Measurements from ENCODE around the gene BTRC.
"Not testable (repeated sequence)": the region's sequence is repeated elsewhere in the genome, so short reads cannot be mapped to it uniquely, and the experiment has no call there.

Gene BTRC

GRCh38 chr10:101388676-101389276, 34.8 kb downstream of the BTRC start:
- no peak for DNase-seq

- DNase-seq, result not testable (repeated sequence)
These were observed 35.6 kb downstream of the BTRC start for GRCh38 chr10:101389532-101389931.

DNA sequence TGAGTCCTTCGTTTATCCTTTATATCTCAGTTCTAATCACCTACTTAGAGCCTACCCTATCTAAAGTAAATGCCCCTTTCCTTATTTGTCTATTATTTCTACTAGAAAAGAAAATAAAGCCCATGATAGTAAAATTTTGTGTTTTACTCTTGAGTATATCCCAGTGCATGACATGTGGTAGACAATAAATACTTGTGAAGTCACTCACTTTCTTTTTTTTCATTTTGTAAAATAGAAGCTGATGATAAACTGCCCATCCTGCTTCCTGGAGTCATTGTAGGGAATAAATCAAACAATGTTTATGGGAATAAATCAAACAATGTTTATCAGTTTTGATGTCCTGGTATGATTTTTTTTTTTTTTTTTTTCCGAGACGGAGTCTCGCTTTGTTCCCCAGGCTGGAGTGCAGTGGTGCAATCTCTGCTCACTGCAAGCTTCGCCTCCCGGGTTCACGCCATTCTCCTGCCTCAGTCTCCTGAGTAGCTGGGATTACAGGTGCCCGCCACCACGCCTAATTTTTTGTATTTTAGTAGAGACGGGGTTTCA, 36.1 kb downstream of the BTRC start:
- DNase-seq, result no peak

- no peak for DNase-seq
These were observed 39.4 kb downstream of the BTRC start for GRCh38 chr10:101393378-101393777.

DNA sequence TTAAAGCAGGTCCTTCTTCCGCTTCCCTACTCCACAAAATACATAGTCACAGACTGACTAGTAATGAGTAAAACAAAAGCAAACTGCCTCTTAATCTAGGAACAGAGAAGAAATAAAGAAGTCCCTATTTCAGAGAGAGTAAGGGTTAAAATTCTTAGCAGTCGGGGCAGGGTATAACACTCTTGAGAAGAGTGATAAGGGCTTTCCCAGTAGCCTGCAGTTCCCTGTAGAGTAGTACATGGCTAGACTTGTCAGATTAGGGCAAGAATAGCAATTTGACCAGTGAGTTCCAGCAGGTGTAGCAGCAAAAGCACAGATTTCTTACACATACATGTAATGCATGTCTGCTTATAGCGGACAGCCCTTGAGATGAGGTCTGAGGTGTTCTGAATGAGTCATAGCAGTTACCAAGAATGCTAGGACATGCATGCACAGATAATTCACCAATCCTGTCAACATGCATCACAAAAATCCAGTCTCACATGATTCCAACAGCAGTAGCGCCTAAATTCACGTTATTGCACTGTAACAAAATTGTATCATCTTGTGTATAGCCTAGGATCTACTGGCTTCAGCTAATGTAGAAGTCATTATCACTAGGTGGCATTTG, 40.7 kb downstream of the BTRC start:
- no peak for DNase-seq

DNA sequence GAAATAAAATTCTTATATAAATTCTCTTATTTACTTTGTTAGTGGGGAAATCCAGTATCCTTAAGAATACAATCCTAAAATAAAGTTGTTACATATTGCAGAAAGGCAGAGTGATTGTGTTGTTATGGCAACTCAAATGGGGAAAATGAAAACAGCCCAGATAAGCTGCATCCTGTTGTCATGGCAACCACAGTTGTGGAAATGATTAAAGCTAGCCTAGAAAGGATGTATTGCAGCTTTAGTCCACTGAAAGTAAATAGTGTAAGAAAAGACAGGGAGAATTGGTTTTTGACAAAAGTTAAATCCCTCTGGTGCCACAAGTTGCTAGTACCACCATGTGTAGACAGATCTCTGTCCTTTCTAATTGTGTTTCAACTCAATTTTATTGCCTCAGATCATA, 43.2 kb downstream of the BTRC start:
- peak; percentile 10 for DNase-seq

GRCh38 chr10:101400585-101400984, 46.6 kb downstream of the BTRC start:
- no peak for DNase-seq

GRCh38 chr10:101402711-101403110, 48.7 kb downstream of the BTRC start:
- DNase-seq, result no peak

DNA sequence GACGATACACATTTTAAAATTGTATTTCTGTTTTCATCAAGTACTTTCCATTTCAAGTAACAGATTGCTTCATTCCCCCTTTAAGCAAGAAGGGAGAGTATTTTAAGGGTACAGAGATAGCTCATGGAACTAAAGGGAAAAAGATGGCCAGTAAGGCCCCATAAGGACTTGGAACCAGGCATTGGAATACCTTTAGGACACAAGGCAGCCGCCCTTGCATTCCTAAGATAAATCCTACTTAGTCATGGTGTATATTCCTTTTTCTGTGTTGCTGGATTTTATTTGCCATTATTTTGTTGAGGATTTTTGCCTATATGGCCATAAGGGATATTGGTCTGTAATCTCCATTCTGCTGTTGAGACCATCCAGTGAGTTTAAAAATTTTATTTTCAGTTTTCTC, 49.2 kb downstream of the BTRC start:
- DNase-seq, result no peak

- DNase-seq, result no peak
These were observed 51.0 kb downstream of the BTRC start for GRCh38 chr10:101405001-101405400.

- no peak for DNase-seq
These were observed 57.6 kb downstream of the BTRC start for GRCh38 chr10:101411598-101411997.

DNA sequence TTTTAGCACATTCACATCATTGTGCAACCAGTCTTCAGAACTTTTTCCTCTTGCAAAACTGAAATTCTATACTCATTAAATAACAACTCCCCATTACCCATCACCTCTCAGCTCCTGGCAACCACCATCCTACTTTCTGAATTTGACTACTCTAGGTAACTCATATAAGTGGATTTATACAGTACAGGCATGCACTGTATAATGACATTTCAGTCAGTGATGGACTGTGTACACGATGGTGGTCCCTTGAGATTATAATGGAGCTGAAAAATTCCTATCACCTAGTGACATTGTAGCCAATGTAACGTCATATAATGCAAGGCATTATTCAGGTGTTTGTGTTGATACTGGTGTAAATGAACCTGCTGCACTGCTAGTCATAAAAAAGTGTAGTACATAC, 60.1 kb downstream of the BTRC start:
- DNase-seq, result no peak

GRCh38 chr10:101415884-101416283, 61.9 kb downstream of the BTRC start:
- no peak for DNase-seq

GRCh38 chr10:101421967-101422366, 68.0 kb downstream of the BTRC start:
- DNase-seq, result not testable (repeated sequence)

DNA sequence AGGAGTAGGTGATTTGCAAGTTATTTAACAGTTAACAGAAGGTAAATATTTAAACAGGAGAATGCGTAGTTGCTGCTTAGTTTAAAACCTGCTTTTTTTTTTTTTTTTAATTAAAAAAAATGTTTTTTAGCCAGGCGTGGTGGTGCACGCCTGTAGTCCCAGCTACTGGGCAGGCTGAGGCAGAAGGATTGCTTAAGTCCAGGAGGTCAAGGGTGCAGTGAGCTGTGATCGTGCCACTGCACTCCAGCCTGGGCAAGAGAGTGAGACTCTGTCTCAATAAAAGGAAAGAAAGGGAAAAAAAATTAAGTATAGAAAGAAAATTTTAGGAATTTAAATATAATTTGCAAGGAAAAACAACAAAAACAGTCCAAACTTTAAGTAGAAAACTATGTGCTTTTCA, 71.6 kb downstream of the BTRC start:
- DNase-seq, result no peak

DNA sequence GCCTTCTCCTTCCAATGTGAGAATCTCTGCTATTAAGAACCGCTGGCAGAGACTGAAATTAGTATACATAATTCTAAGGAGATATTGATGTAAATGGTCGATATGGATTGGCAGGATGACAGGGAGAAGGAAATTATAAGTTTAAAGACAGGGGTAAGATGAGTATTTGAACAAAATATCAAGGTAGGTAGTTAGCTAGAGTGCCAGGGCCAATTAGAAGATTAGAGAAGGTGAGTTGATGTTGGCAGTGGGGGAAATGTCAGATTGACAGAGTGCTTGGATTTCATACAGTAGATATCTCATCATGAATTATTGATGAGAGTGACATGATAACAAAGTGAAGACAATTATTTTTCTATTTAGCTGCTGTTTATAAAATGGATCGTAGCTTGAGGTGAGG, 74.1 kb downstream of the BTRC start:
- DNase-seq, result no peak

GRCh38 chr10:101429423-101429822, 75.5 kb downstream of the BTRC start:
- no peak for DNase-seq

DNA sequence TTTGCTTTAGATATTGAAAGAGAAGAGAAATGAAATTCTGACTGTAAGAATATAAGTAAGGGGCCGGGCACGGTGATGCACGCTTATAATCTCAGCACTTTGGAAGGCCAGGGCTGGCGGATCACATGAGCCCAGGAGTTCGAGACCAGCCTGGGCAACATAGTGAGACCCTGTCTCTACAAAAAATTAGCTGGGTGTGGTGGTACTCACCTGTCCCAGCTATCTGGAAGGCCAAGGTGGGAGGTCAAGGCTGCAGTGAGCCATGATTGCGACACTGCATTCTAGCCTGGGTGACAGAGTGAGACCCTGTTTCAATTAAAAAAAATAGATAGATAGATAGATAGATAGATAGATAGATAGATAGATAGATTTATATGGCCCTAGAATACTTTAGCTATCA, 82.3 kb downstream of the BTRC start:
- no peak for DNase-seq

GRCh38 chr10:101438881-101439391, 85.0 kb downstream of the BTRC start:
- no peak for DNase-seq

GRCh38 chr10:101441541-101442455, 87.8 kb downstream of the BTRC start:
- DNase-seq, result peak; percentile 69

DNA sequence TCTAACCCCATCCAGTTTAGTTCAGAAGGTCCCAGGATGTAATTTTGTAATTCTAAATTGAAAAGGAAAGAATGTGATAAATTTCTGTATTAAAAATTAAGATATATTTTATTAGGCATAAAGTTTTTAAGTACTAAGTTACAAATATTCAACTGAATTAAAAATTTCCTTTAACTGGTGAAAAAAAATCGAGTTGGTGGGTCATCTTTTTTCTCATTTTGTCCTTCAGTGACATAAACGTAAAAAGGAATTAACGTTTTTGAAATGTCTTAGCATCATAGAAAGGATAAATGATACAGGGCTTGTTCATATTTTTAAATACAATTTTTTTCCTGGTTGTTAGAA, 88.5 kb downstream of the BTRC start:
- no peak for DNase-seq

- DNase-seq, result peak; percentile 8
These were observed 90.3 kb downstream of the BTRC start for GRCh38 chr10:101444058-101444898.

GRCh38 chr10:101446071-101446470, 92.1 kb downstream of the BTRC start:
- DNase-seq, result no peak
